ENCODE data around the gene C9orf50.
"Not testable (repeated sequence)": the region's sequence is repeated elsewhere in the genome, so short reads cannot be mapped to it uniquely, and the experiment has no call there.

The C9orf50 gene

GRCh38 chr9:129648092-129648763 lies 27.3 kb upstream of the C9orf50 start:
- DNase-seq: no peak

DNA sequence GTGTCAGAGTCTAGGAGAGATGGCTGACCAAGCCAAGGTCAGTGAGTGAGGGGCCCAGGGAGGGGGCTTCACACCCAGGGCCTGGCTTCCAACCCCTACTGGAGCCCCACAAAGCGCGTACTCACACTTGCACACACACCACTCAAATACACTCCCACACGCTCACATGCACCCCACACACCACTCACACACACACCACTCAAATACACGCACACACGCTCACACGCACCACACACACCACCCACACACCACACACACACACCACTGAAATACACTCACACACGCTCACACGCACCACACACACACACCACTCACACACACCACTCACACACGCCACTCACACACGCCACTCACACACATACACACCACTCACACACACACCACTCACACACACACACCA lies 26.7 kb upstream of the C9orf50 start:
- DNase-seq: no peak

- DNase-seq: no peak
Measured at GRCh38 chr9:129646654-129647053, 25.8 kb upstream of the C9orf50 start.

- DNase-seq: no peak
Measured at GRCh38 chr9:129646252-129646651, 25.4 kb upstream of the C9orf50 start.

GRCh38 chr9:129644902-129645301 lies 24.0 kb upstream of the C9orf50 start:
- DNase-seq: no peak

- DNase-seq: no peak
Measured at GRCh38 chr9:129644365-129644764, 23.5 kb upstream of the C9orf50 start.

GRCh38 chr9:129643706-129644105 lies 22.8 kb upstream of the C9orf50 start:
- DNase-seq: no peak

DNA sequence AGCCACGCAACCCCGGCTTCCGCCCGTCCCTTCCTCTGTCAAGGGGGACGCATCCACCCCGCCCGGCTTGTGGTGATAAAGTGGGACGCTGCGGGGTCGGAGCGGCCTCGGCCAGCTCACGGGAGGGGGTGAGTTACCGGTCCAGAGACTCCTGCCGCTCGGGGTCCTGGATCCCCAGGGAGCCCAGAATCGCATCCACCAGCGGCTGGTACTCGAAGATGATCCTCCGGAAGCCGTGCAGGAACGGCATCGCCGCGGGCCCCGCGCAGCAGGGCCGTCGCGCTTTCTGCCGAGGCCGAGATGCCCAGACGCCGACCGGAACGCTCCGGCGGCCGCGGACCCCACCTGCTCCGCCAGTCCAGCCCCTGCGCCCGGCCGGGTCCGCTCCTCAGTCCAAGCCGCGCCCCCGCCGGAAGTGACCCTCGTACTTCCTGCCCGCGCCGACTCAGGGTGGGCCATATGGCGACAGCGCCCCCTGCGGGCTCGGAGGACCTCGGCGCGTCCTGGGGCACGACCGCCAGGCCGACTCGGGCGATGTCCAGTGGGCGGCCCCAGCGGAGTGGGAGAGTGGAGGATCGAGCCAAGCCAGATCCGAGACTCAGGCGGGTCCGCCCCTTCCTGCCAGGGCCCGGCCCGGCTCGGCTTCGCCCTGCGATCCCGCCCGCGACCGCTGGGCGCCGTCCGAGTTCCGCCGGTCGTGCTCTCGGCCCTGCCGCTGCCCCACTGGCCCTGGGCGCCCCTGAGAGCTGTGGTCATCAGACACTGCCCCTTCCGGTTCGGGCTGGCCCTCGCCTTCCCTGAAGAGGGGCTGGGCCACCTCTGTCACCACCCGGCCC lies 21.1 kb upstream of the C9orf50 start, which contains the start of gene ASB6:
Gene ASB6 (minus strand): TSS at position 402 of the 836 bp plus-strand sequence. CDS start 152 bp downstream, at position 250.
- DNase-seq: peak; percentile 99 to 100

DNA sequence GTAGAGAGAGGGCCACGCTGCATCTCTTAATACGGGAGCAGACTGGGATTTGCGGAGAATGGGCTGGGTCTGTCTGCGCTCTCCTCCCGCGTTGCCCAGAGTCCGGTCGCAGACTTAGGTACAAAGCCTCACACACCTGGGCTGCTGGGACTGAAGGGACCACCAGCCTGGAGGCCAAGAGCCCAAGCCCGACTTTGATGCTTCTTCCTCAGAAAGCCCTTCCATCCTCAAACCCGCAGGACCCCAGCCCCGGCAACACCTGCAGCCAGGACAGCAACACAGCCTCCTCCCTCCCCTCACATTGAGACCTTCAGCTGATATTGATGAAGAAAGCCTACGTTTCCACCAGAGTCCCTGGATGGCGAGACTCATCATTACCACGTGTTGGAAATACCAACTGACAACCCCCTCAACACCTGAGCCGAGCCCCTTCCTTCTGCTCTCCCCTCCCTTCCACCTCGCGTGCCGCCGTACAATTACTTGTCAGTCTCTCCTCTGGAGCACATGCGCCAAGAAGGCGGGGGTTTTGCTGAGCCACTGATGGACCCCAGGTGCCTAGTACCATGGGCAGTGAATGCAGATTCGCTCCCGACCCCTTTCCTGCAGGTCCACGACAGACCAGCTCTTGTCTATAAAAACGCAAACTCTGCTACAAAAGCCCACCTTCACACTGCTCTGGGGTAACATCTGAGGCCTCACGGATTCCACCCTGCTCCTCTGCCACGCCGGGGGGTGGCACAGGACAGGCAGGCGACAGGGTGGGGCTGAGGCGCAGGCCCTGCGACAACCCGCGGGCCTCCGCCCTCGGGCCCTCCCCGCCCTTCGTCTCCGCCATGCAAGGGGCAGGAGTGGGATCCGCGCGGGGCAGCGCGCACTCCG lies 20.2 kb upstream of the C9orf50 start:
- DNase-seq: no peak

GRCh38 chr9:129640086-129640870 lies 19.4 kb upstream of the C9orf50 start:
- DNase-seq: no peak

- no peak for DNase-seq
Measured at GRCh38 chr9:129639756-129640085, 18.8 kb upstream of the C9orf50 start.

- DNase-seq: no peak
Measured at GRCh38 chr9:129639034-129639630, 18.2 kb upstream of the C9orf50 start.

- DNase-seq: no peak
Measured at GRCh38 chr9:129637673-129638439, 17.0 kb upstream of the C9orf50 start.

DNA sequence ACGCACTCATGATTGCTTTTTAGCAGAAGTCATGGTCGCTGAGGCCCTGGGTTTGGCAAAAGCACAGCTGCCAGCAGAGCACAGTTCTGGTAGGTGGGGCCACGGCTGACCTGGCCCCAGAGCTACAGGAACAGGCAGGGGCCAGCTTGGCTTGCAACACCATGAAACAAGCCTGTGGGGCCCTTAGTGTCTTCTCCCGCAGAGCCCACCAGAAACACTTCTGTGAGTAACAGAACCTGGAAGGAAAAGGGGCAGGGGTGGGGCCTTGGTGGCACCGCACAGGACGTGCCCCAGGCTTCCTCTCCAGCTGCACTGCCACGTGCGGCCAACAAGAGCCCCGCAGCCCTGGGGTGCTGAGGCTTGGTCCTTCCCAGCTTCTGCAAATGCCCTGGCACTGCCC lies 16.2 kb upstream of the C9orf50 start:
- no peak for DNase-seq

- DNase-seq: not testable (repeated sequence)
Measured at GRCh38 chr9:129636343-129636742, 15.4 kb upstream of the C9orf50 start.

- DNase-seq: no peak
Measured at GRCh38 chr9:129635099-129636065, 14.5 kb upstream of the C9orf50 start.

- DNase-seq: no peak
Measured at GRCh38 chr9:129633848-129634247, 12.9 kb upstream of the C9orf50 start.

DNA sequence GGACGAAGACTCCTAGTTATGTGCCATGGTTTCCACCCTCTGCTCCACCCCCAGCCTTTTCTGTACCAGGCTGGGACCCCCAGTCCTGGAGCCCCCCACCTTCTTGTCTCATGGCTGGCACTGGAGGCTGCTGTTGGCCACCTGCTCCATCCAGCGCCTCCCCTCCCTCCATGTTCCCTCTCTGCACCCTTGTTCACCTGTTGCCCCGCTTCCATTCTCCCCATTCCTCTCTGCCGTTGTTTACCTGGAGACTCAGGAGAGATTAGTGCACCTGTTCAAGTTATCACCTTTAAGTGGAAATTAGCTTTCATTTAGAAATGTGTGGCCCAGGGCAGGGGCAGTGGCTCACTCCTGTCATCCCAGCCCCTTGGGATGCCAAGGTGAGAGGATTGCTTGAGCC lies 12.3 kb upstream of the C9orf50 start:
- DNase-seq: no peak

- no peak for DNase-seq
Measured at GRCh38 chr9:129632460-129632859, 11.6 kb upstream of the C9orf50 start.

DNA sequence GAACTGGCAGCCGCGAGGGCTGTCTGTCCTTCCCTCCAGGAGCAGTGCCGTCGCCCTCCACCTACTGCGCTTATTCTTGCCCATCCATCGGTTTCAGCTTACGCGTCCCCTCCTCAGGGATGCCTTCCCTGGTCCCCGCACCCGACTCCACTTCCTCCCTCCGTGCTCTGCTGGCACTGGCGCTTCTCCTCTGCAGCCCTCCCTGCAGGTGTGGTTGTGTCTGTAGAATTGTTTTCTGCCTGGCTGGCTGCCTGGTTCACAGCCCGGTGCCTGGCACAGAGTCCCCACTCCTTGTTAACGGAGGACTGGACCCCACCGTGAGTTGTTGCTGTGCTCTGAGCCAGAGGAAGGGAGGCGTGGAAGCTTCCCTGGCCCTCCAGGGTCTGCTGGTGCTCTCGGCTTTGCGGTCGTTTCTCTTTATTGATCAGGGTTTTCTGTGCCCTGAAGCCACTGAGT lies 10.8 kb upstream of the C9orf50 start:
- no peak for DNase-seq

All from stimulated activated CD4-positive, alpha-beta T cell treated with anti-CD3 and anti-CD28 coated beads, Interleukin-2, amount 100 ng/mL, for 48 hours (primary cell).